DOHH2 (cell line): ENCODE measurements around the gene JDP2.

Source experiments
- H3F3A ChIP-seq: fragments of 200-600 bp; sonication (generic), shearing (Covaris generic); 2 replicates; pipeline ENCODE4 v1.6.0; 2016; ENCODE audit warnings: antibody characterized with exemption, mild to moderate bottlenecking; ENCODE audit not compliant: control insufficient read depth, insufficient read depth
- H3K27ac ChIP-seq: fragments of 200-600 bp; sonication (generic); 2 replicates; pipeline ENCODE4 v1.5.1; 2014; ENCODE audit warnings: low read depth, mild to moderate bottlenecking, low read length, moderate library complexity
- H3K27me3 ChIP-seq: fragments of 200-600 bp; sonication (generic); 2 replicates; pipeline ENCODE4 v1.6.1; 2014; ENCODE audit warnings: mild to moderate bottlenecking, low read length, mixed read lengths; ENCODE audit not compliant: control insufficient read depth
- H3K36me3 ChIP-seq: fragments of 200-600 bp; sonication (generic); 2 replicates; pipeline ENCODE4 v1.6.1; 2014; ENCODE audit warnings: mild to moderate bottlenecking, low read length, moderate library complexity, mixed read lengths; ENCODE audit not compliant: control insufficient read depth
- H3K4me1 ChIP-seq: fragments of 200-600 bp; sonication (generic); 2 replicates; pipeline ENCODE4 v1.6.1; 2014; ENCODE audit warnings: mild to moderate bottlenecking, low read length, mixed read lengths; ENCODE audit not compliant: control insufficient read depth
- H3K4me2 ChIP-seq: fragments of 200-600 bp; sonication (generic); 2 replicates; pipeline ENCODE4 v1.6.0; 2014; ENCODE audit warnings: mild to moderate bottlenecking, low read length, moderate library complexity
- H3K4me3 ChIP-seq: fragments of 200-600 bp; sonication (generic); 2 replicates; pipeline ENCODE4 v1.5.1; 2014; ENCODE audit warnings: mild to moderate bottlenecking, low read length, mixed read lengths
- H3K79me2 ChIP-seq: fragments of 200-600 bp; sonication (generic); 2 replicates; pipeline ENCODE4 v1.6.1; 2014; ENCODE audit warnings: mild to moderate bottlenecking, low read length, mixed read lengths; ENCODE audit not compliant: control insufficient read depth
- H3K9me2 ChIP-seq: fragments of 200-600 bp; sonication (generic); replicated peaks from 2 replicates; pipeline ENCODE4 v1.6.1; 2014; ENCODE audit warnings: mild to moderate bottlenecking, low read length, mixed read lengths; ENCODE audit not compliant: control insufficient read depth
- H3K9me3 ChIP-seq: fragments of 200-600 bp; sonication (generic); 2 replicates; pipeline ENCODE4 v1.6.1; 2014; ENCODE audit warnings: antibody characterized with exemption, low read length, mixed read lengths; ENCODE audit not compliant: control insufficient read depth, insufficient read depth
- H4K20me1 ChIP-seq: fragments of 200-600 bp; sonication (generic); 2 replicates; pipeline ENCODE4 v1.6.0; 2014; ENCODE audit warnings: low read depth, mild to moderate bottlenecking, antibody characterized with exemption, low read length, moderate library complexity; ENCODE audit not compliant: control insufficient read depth, insufficient read depth
- EZH2phosphoT487 ChIP-seq: fragments of 200-600 bp; sonication (generic); IDR thresholded peaks from 2 replicates; pipeline ENCODE4 v1.6.1; 2017; ENCODE audit warnings: borderline replicate concordance, mild to moderate bottlenecking, antibody characterized with exemption, low read length, moderate library complexity, mixed read lengths
- TF ChIP-seq, protein P1 (sequence below): fragments of 200-600 bp; sonication (generic); IDR thresholded peaks from one replicate; pipeline ENCODE4 v1.5.1; 2014; ENCODE audit warnings: antibody characterized with exemption, mild to moderate bottlenecking, low read depth, low read length; ENCODE audit not compliant: poor library complexity, severe bottlenecking

The JDP2 gene

DNA sequence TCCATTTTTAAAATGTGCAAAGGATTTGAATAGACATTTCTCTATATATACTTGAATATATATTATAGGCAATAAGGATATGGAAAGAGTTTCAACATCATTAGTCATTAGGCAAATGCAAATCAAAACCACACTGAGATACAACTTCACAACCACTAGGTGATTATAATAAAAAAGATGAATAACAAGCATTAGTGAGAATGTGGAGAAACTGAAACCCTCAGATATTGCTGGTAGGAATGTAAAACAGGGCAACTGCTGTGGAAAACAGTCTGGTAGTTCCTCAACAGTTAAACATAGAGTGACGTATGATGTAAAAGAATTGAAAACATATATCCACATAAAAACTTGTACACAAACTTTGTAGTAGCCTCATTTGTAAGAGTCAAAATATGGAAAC, 82.7 kb downstream of the JDP2 start:
- no peaks in the 10 kb centered on the region for H4K20me1 ChIP-seq
- peaks cover 10% of the 10 kb centered on the region for H3K4me1 ChIP-seq
- no peaks in the 10 kb centered on the region for H3K9me2 ChIP-seq
- H3K4me2 ChIP-seq, result no peak overlapping the region
- H3K9me3 ChIP-seq, result peaks cover 16% of the 10 kb centered on the region
- H3F3A ChIP-seq, result no peaks in the 10 kb centered on the region
- no peak overlapping the region for H3K27ac ChIP-seq
- H3K79me2 ChIP-seq, result no peaks in the 10 kb centered on the region
- H3K36me3 ChIP-seq, result no peaks in the 10 kb centered on the region
- TF ChIP-seq EZH2phosphoT487, result no peak
- TF ChIP-seq, protein P1, sequence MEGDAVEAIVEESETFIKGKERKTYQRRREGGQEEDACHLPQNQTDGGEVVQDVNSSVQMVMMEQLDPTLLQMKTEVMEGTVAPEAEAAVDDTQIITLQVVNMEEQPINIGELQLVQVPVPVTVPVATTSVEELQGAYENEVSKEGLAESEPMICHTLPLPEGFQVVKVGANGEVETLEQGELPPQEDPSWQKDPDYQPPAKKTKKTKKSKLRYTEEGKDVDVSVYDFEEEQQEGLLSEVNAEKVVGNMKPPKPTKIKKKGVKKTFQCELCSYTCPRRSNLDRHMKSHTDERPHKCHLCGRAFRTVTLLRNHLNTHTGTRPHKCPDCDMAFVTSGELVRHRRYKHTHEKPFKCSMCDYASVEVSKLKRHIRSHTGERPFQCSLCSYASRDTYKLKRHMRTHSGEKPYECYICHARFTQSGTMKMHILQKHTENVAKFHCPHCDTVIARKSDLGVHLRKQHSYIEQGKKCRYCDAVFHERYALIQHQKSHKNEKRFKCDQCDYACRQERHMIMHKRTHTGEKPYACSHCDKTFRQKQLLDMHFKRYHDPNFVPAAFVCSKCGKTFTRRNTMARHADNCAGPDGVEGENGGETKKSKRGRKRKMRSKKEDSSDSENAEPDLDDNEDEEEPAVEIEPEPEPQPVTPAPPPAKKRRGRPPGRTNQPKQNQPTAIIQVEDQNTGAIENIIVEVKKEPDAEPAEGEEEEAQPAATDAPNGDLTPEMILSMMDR, result no peak
- peaks cover 23% of the 10 kb centered on the region for H3K27me3 ChIP-seq
- H3K4me3 ChIP-seq, result no peak overlapping the region

DNA sequence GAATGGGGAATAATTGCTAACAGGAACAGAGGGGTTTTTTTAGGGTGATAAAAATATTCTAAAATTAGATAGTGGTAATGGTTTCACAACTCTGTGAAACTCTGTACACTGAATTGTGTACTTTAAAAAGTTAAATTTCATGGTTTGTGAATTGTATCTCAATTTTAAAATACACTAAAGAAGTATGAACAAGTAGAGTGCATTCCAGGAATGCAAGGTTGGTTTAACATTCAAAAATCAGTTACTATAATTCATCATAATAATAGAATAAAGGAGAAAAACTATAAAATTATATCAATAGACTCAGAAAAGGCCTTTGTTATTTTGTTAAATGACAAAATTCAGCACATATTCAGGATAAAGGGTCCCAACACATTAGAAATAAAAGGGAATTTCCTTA, 83.4 kb downstream of the JDP2 start:
- Histone ChIP-seq H3K79me2 (no peaks in the 10 kb centered on the region), H3K4me3 (no peak overlapping the region), H3K4me1 (peaks cover 17% of the 10 kb centered on the region), H3K9me2 (no peaks in the 10 kb centered on the region), H3K27me3 (peaks cover 29% of the 10 kb centered on the region), H3K36me3 (no peaks in the 10 kb centered on the region), H3K9me3 (peaks cover 16% of the 10 kb centered on the region), H3F3A (no peaks in the 10 kb centered on the region), H3K27ac (no peak overlapping the region), H3K4me2 (no peak overlapping the region), H4K20me1 (no peaks in the 10 kb centered on the region)
- TF ChIP-seq, protein P1, result no peak
- TF ChIP-seq EZH2phosphoT487, result no peak

DNA sequence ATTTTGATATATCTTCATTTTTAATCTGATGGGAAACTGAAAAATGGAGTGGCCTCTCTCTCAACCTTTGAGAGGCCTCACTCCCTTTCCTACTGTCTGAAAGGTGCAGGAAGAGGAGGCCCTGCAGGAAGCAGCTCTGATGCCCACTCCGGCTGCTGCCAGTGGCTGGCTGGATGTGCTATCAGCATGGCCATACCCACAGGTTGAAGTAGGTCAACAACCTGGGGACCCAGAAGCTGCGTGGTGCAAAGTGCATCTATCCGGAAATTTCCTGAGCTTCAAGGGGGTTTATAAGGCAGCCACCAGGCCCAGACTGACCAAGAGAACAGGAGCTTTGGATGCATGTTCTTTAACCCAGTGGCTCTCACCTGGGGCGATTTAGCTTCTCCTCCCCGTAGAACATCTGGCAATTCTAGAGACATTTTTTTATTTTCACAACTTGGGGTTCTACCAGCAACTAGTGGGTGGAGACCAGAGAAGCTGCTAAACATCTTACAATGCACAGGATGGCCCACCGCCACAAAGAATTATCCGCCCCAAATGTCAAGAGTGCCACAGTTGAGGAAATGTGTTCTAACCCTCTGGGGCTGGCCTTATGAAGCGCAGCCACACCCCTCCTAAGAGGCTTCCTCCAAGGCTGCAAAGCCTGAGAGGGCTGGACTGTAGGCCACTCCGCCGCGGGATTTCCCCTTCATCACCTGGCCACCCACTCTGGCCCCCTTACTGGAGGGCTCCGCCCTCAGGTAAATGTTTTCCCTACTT, 86.3 kb downstream of the JDP2 start:
- H3K4me2 ChIP-seq, result no peak overlapping the region
- H3F3A ChIP-seq, result no peaks in the 10 kb centered on the region

More for the DNA sequence above, 86.3 kb downstream of the JDP2 start:
- no peaks in the 10 kb centered on the region for H3K9me2 ChIP-seq
- peaks cover 13% of the 10 kb centered on the region for H3K9me3 ChIP-seq
- H4K20me1 ChIP-seq, result no peaks in the 10 kb centered on the region
- peaks cover 50% of the 10 kb centered on the region for H3K27me3 ChIP-seq
- H3K4me1 ChIP-seq, result peaks cover 19% of the 10 kb centered on the region
- no peaks in the 10 kb centered on the region for H3K36me3 ChIP-seq
- H3K79me2 ChIP-seq, result no peaks in the 10 kb centered on the region
- TF ChIP-seq, protein P1, result no peak
- TF ChIP-seq EZH2phosphoT487, result no peak
- H3K27ac ChIP-seq, result no peak overlapping the region
- H3K4me3 ChIP-seq, result no peak overlapping the region
